Stimulated activated CD8-positive, alpha-beta memory T cell treated with anti-CD3 and anti-CD28 coated beads, Interleukin-12 subunit alpha, Interleukin-12 subunit beta, amount 100 ng/mL, for 24 hours (primary cell): ENCODE results near the gene LCMT2.
"Not testable (repeated sequence)": the region's sequence is repeated elsewhere in the genome, so short reads cannot be mapped to it uniquely, and the experiment has no call there.

Experiments
- DNase-seq: peaks from one replicate; pipeline ENCODE4 v3.0.0-alpha.2; 2020; ENCODE audit errors: extremely low read depth

The LCMT2 gene

GRCh38 chr15:43316016-43316970 is 14.1 kb downstream of the LCMT2 start:
- DNase-seq = no peak

DNA sequence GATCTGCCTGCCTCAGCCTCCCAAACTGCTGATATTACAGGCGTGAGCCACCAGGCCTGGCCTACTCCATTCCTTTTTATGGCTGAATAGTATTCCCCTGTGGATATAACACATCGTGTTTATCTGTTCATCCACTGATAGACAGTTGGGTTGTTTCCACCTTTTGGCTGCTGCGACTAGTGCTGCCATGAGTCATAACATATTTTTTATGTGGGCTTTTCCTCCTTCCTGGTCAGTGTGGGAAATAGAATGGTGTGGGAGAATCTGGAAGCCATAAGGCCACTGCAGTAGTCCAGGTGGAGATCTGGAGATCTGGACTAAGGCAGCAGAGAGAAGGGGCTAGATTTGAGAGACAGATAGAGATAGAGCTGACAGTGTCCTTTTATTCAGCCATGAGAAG is 16.2 kb downstream of the LCMT2 start:
- no peak for DNase-seq

- no peak for DNase-seq
Observed at GRCh38 chr15:43312378-43312777, 18.0 kb downstream of the LCMT2 start.

DNA sequence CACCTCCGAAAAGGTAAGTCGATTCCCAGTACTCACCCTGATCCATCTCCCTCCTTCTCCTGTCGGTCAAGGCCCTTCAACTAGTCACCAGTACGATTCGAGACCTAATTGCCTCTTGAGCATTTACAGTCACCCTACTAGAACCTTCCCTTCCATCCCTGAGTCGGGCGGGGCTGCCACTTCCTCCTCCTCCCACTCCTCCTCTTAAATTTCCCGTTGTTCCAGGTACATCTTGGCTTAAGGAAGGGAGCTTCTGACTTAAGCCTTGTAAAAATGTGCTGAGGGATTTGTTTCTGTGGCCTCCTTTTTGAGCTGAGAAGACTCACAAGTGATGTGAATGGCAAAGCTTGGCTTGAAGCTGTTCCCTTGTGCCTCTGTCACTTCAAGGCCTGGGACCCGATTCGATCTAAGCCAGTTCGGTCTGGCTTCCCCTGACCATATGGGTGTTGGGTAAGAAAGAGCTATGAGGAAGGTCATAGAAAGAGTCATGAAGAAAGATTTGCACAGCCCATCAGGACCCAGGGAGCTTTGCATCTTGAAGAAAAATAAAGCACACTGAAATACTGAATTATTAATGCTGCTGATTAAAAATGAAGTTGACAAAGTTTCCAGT is 28.1 kb downstream of the LCMT2 start, which contains the start of gene TGM7:
Gene TGM7, minus strand, starts transcription at position 51 of the 613 bp plus-strand sequence.
- DNase-seq = no peak

DNA sequence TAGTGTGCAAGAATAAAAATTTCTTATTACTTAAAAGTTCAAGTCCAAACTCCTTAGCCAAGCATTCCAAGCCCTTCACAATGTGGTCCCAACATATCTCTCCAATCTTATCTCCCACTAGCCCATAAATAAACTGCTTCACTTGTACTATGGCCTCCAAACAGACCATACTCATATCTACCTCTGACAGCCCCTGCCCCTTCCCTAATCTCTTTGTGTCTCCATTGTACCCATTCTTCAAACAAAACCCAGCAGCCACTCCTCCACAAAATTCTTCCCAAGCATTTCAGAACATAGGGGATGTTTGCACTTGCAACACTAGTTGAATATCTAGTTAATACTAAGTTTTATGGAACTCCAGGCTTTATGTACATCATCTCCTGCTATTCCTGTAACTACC is 30.5 kb downstream of the LCMT2 start:
- DNase-seq = no peak

GRCh38 chr15:43299411-43299810 is 31.0 kb downstream of the LCMT2 start:
- DNase-seq = no peak

GRCh38 chr15:43294091-43294706 is 36.2 kb downstream of the LCMT2 start:
- DNase-seq = no peak

DNA sequence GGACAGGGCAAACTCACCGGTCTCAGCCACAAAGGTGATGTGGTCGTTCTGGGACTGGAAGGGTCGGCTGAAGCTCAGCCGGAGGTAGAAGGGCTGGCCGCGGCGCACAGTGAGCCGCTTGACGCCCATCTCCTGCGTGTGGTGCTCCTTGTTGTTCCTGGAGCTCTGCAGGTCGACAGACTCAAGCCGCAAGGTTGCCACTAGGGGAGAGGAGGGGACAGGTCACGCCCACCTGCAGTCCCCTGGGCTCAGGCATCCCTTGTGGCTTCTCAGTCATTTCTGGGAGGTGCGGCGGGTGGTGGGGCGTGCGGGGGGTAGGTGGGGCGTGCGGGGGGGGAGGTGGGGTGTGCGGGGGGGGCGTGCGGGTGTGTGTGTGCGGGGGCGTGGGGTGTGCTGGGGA is 36.9 kb downstream of the LCMT2 start:
- DNase-seq = no peak

- no peak for DNase-seq
Observed at GRCh38 chr15:43292375-43293078, 37.8 kb downstream of the LCMT2 start.

DNA sequence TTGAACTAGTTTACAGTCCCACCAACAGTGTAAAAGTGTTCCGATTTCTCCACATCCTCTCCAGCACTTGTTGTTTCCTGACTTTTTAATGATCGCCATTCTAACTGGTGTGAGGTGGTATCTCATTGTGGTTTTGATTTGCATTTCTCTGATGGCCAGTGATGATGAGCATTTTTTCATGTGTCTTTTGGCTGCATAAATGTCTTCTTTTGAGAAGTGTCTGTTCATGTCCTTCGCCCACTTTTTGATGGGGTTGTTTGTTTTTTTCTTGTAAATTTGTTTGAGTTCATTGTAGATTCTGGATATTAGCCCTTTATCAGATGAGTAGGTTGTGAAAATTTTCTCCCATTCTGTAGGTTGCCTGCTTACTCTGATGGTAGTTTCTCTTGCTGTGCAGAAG is 40.7 kb downstream of the LCMT2 start:
- not testable (repeated sequence) for DNase-seq

- no peak for DNase-seq
Observed at GRCh38 chr15:43287254-43287653, 43.1 kb downstream of the LCMT2 start.

- no peak for DNase-seq
Observed at GRCh38 chr15:43286074-43286473, 44.3 kb downstream of the LCMT2 start.

GRCh38 chr15:43285609-43286037 is 44.8 kb downstream of the LCMT2 start:
- DNase-seq = peak; percentile 8

GRCh38 chr15:43283526-43283925 is 46.8 kb downstream of the LCMT2 start:
- DNase-seq = no peak

DNA sequence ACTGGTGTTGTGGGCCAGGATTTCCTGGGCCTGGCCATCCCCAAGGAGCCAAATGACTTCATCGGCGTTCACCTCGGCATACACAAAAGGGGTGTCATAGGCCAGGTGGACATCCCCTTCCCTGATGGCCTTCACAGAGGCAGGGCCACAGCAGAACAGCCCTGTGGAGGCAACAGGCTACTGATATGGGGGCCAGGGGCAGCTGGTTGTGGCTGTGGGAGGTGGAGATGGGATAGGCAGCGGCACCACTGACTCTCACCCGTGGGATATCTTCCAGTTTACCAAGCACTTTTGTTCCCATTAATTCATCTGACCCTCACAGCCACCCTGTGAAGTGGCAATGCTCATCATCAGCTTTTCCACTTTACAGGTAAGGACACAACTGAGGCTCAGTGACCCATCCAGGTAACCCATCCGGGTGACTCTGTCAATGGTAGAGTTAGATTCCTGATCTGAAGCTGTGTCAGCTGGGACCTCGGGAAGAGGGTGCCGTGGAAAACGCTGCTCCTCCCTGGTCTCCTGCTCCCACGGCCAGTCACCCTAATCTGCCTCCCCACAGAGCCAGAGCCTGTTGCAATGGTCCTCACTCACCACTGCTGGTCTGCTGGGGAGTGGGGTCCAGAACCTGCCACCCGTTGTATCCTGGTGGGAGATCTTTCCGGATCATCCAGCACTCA is 48.3 kb downstream of the LCMT2 start:
- no peak for DNase-seq

DNA sequence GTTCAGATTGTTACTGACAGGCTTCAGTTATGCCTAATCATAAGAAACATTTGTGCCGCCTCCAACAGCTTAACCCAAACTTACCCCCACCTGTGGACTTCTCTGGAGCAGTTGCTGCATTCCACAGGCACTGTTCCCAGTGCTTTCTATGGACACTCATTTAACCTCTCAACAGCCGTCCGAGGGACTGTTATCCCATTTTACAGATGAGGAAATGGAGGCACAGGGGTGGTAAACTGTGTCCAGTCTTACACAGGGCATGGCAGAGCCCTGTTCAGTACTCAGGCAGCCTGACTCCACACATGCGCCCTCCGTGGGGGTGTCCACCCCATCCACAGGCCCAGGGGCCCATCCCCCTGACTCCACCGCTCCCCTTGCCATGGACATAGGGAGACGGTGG is 49.4 kb downstream of the LCMT2 start:
- DNase-seq = no peak

GRCh38 chr15:43279496-43279895 is 50.9 kb downstream of the LCMT2 start:
- no peak for DNase-seq

- DNase-seq = no peak
Observed at GRCh38 chr15:43278869-43279268, 51.5 kb downstream of the LCMT2 start.

- DNase-seq = no peak
Observed at GRCh38 chr15:43277901-43278300, 52.5 kb downstream of the LCMT2 start.

DNA sequence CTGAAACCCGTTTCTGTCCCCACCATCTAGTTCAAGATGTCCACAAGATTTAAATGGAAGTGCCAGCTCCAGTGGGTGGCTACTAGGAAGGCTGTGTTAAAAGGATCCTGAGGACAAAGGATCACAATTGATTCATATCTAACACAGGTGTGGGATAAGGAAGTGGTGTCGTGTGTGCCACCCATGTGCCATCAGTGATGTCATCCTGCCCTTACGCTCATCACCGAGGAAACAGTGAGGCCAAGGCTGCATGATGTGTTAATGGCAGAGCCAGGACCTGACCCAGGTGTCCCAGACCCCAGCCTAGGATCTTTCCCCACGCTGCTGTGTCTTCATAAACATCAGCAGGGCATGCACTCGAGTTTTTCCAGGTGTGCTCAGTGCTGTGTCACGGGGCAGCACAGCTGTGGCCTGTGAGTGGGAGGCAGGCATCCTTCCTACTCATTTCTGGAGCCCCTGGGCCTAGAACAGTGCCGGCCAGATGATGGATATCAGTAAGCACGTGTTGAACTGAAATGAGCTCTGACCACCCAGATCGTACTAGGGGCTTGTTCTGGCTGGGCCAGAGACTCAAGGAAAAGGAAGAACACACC is 53.0 kb downstream of the LCMT2 start:
- DNase-seq = no peak
